GM18907 (cell line): ENCODE data around the gene TRIM67.
"Not testable (repeated sequence)": the region's sequence is repeated elsewhere in the genome, so short reads cannot be mapped to it uniquely, and the experiment has no call there.

Experiments used
- ATAC-seq: cut with Tn5 transposase; IDR thresholded peaks from one replicate; pipeline ENCODE4 v1.9.1; 2021; ENCODE audit warnings: mild to moderate bottlenecking, moderate library complexity; ENCODE audit not compliant: unreplicated experiment

TRIM67 gene

GRCh38 chr1:231161667-231162296 is at the start of gene TRIM67:
TSS of gene TRIM67 (plus strand) at chr1:231162058. CDS start at chr1:231162970, 912 bp downstream.
- no peak for ATAC-seq

- no peak for ATAC-seq
Measured at GRCh38 chr1:231116738-231117137, 45.1 kb upstream of the TRIM67 start.

GRCh38 chr1:231118704-231119453 is 43.0 kb upstream of the TRIM67 start:
- ATAC-seq, result no peak

- no peak for ATAC-seq
Measured at GRCh38 chr1:231121533-231121932, 40.3 kb upstream of the TRIM67 start.

GRCh38 chr1:231122143-231122542 is 39.7 kb upstream of the TRIM67 start:
- ATAC-seq, result no peak

- ATAC-seq, result no peak
Measured at GRCh38 chr1:231124746-231125145, 37.1 kb upstream of the TRIM67 start.

- no peak for ATAC-seq
Measured at GRCh38 chr1:231125972-231126580, 35.8 kb upstream of the TRIM67 start.

GRCh38 chr1:231127106-231127505 is 34.8 kb upstream of the TRIM67 start:
- not testable (repeated sequence) for ATAC-seq

- not testable (repeated sequence) for ATAC-seq
Measured at GRCh38 chr1:231128471-231128870, 33.4 kb upstream of the TRIM67 start.

GRCh38 chr1:231130544-231130943 is 31.3 kb upstream of the TRIM67 start:
- no peak for ATAC-seq

- ATAC-seq, result not testable (repeated sequence)
Measured at GRCh38 chr1:231132591-231132990, 29.3 kb upstream of the TRIM67 start.

- no peak for ATAC-seq
Measured at GRCh38 chr1:231134624-231135023, 27.2 kb upstream of the TRIM67 start.

GRCh38 chr1:231138236-231138635 is 23.6 kb upstream of the TRIM67 start:
- no peak for ATAC-seq

- no peak for ATAC-seq
Measured at GRCh38 chr1:231139125-231139649, 22.7 kb upstream of the TRIM67 start.

GRCh38 chr1:231139659-231140654 is 21.9 kb upstream of the TRIM67 start:
- ATAC-seq, result no peak

GRCh38 chr1:231144416-231145193 is 17.3 kb upstream of the TRIM67 start:
- ATAC-seq, result no peak

- ATAC-seq, result no peak
Measured at GRCh38 chr1:231147896-231148295, 14.0 kb upstream of the TRIM67 start.

GRCh38 chr1:231151811-231152210 is 10.0 kb upstream of the TRIM67 start:
- ATAC-seq, result no peak

GRCh38 chr1:231153726-231154125 is 8.1 kb upstream of the TRIM67 start:
- ATAC-seq, result no peak

GRCh38 chr1:231155808-231156207 is 6.0 kb upstream of the TRIM67 start:
- ATAC-seq, result no peak
